SK-N-SH (cell line): ENCODE measurements around the gene SLC24A3. TPM values are rescaled to one million over a fixed set of nuclear protein-coding genes. Genes with fewer than 3 reads are reported as not detected.
A peak's percentile ranks its signal among the peaks of the same experiment; 100 is the strongest.

Experiments
- CTCF ChIA-PET: fragments of 300-600, 350-600 bp; formaldehyde crosslinking; extraction: SDS; loops from one replicate; lab custom pipeline; 2021; lab: Yijun Ruan, JAX
- POLR2A ChIA-PET: fragments of 350-600 bp; sonication (Branson Sonifier 250); formaldehyde crosslinking; extraction: SDS; loops from one replicate; lab custom pipeline; 2020; ENCODE audit warnings: antibody characterized with exemption, inconsistent platforms; lab: Yijun Ruan, JAX
- DNase-seq: peaks from one replicate; pipeline ENCODE4 v3.0.0; 2012
- H2AFZ ChIP-seq: fragments of 200-600 bp; sonication (generic); 2 replicates; pipeline ENCODE4 v1.8.1; 2016; ENCODE audit warnings: antibody characterized with exemption, mild to moderate bottlenecking, low read depth
- H3F3A ChIP-seq: fragments of 200-600 bp; sonication (generic); replicated peaks from 2 replicates; pipeline ENCODE3; 2016; ENCODE audit warnings: antibody characterized with exemption, mild to moderate bottlenecking; ENCODE audit not compliant: insufficient read depth
- H3K27ac ChIP-seq, 2 experiments: fragments of 200-500 bp in 1 of 2; fragments of 200-600 bp in 1 of 2; sonication (Bioruptor generic) in 1 of 2; sonication (generic), shearing (Covaris generic) in 1 of 2; 2 replicates each; pipeline versions ENCODE4 v1.5.1 to v1.6.1; 2014 to 2016; ENCODE audit warnings: low read depth in 2 of 2, inconsistent platforms in 1 of 2, low read length in 1 of 2, mild to moderate bottlenecking in 1 of 2, mixed read lengths in 1 of 2
- H3K27me3 ChIP-seq: fragments of 200-600 bp; sonication (generic), shearing (Covaris generic); 2 replicates; pipeline ENCODE4 v1.6.1; 2016; ENCODE audit warnings: mixed run types; ENCODE audit not compliant: insufficient read depth
- H3K36me3 ChIP-seq, 2 experiments: fragments of 200-500 bp in 1 of 2; fragments of 200-600 bp in 1 of 2; sonication (Bioruptor generic) in 1 of 2; sonication (generic) in 1 of 2; replicated peaks in 1 of 2; 2 replicates each; pipeline versions ENCODE3 to v1.5.1; 2014 to 2016; ENCODE audit warnings: low read length in 1 of 2, mild to moderate bottlenecking in 1 of 2; ENCODE audit not compliant: insufficient read depth in 2 of 2, control insufficient read depth in 1 of 2
- H3K4me1 ChIP-seq, 2 experiments: fragments of 200-500 bp in 1 of 2; fragments of 200-600 bp in 1 of 2; sonication (Bioruptor generic) in 1 of 2; sonication (generic), shearing (Covaris generic) in 1 of 2; 2 replicates each; pipeline versions ENCODE4 v1.5.1 to v1.6.1; 2014 to 2016; ENCODE audit warnings: low read depth in 1 of 2, low read length in 1 of 2, mixed run types in 1 of 2; ENCODE audit not compliant: insufficient read depth in 2 of 2, control insufficient read depth in 1 of 2
- H3K4me2 ChIP-seq: fragments of 200-600 bp; sonication (generic), shearing (Covaris generic); 2 replicates; pipeline ENCODE4 v1.6.1; 2017; ENCODE audit warnings: mixed run types
- H3K4me3 ChIP-seq, 2 experiments: fragments of 200-500 bp in 1 of 2; fragments of 200-600 bp in 1 of 2; sonication (Bioruptor generic) in 1 of 2; sonication (generic), shearing (Covaris generic) in 1 of 2; 2 replicates each; pipeline versions ENCODE4 v1.5.1 to v1.8.1; 2014 to 2016; ENCODE audit warnings: low read depth in 2 of 2, inconsistent platforms in 1 of 2, low read length in 1 of 2, mild to moderate bottlenecking in 1 of 2, mixed read lengths in 1 of 2, moderate library complexity in 1 of 2
- H3K79me2 ChIP-seq: fragments of 200-600 bp; sonication (generic); 2 replicates; pipeline ENCODE4 v1.8.1; 2017; ENCODE audit warnings: mild to moderate bottlenecking; ENCODE audit not compliant: insufficient read depth
- H3K9ac ChIP-seq: fragments of 200-600 bp; sonication (generic); 2 replicates; pipeline ENCODE4 v1.6.1; 2017; ENCODE audit warnings: mixed run types
- H3K9me2 ChIP-seq: fragments of 200-600 bp; sonication (generic); 2 replicates; pipeline ENCODE4 v1.6.1; 2017; ENCODE audit warnings: mixed run types
- H3K9me3 ChIP-seq: fragments of 200-600 bp; sonication (generic); 2 replicates; pipeline ENCODE4 v1.6.1; 2017; ENCODE audit warnings: mixed run types, mild to moderate bottlenecking, moderate library complexity
- H4K20me1 ChIP-seq: fragments of 200-600 bp; sonication (generic); 2 replicates; pipeline ENCODE4 v1.6.1; 2017; ENCODE audit warnings: mild to moderate bottlenecking, mixed run types; ENCODE audit not compliant: insufficient read depth
- CHD2 ChIP-seq: fragments of 150-350 bp; IDR thresholded peaks from 2 replicates; pipeline ENCODE4 v1.6.1; 2018; ENCODE audit warnings: low read length; ENCODE audit not compliant: partially characterized antibody
- FOSL2 ChIP-seq: IDR thresholded peaks from 2 replicates; pipeline ENCODE4 v1.4.0; 2012; ENCODE audit warnings: low read depth, mild to moderate bottlenecking, moderate library complexity, borderline replicate concordance
- FOXJ3 ChIP-seq: sonication (generic); formaldehyde crosslinking; IDR thresholded peaks from 2 replicates; pipeline ENCODE4 v1.5.1; 2020; ENCODE audit warnings: mild to moderate bottlenecking, missing genetic modification reagents
- FOXM1 ChIP-seq: IDR thresholded peaks from 2 replicates; pipeline ENCODE4 v1.4.0; 2012; ENCODE audit warnings: low read depth, mild to moderate bottlenecking
- GABPA ChIP-seq: IDR thresholded peaks from 2 replicates; pipeline ENCODE4 v1.4.0; 2012; ENCODE audit warnings: low read depth, mild to moderate bottlenecking
- GATA2 ChIP-seq: sonication (generic); formaldehyde crosslinking; IDR thresholded peaks from 2 replicates; pipeline ENCODE4 v1.5.0; 2020; ENCODE audit warnings: mild to moderate bottlenecking, missing genetic modification reagents
- JUND ChIP-seq: IDR thresholded peaks from 2 replicates; pipeline ENCODE4 v1.4.0; 2012
- MEF2A ChIP-seq: IDR thresholded peaks from 2 replicates; pipeline ENCODE4 v1.4.0; 2012; ENCODE audit warnings: low read depth, borderline replicate concordance
- NFIC ChIP-seq: IDR thresholded peaks from 2 replicates; pipeline ENCODE4 v1.4.0; 2012; ENCODE audit warnings: borderline replicate concordance
- NRF1 ChIP-seq: IDR thresholded peaks from 2 replicates; pipeline ENCODE4 v1.6.1; 2012; ENCODE audit warnings: low read depth, mild to moderate bottlenecking, low read length
- RCOR1 ChIP-seq: fragments of 150-350 bp; IDR thresholded peaks from 2 replicates; pipeline ENCODE4 v1.6.1; 2017; ENCODE audit warnings: antibody characterized with exemption, low read length
- RXRA ChIP-seq: IDR thresholded peaks from 2 replicates; pipeline ENCODE4 v1.4.0; 2012; ENCODE audit warnings: low read depth, mild to moderate bottlenecking, borderline replicate concordance
- SIN3A ChIP-seq: IDR thresholded peaks from 2 replicates; pipeline ENCODE4 v1.6.1; 2012; ENCODE audit warnings: low read depth, mild to moderate bottlenecking, low read length, moderate library complexity, borderline replicate concordance
- YY1 ChIP-seq: IDR thresholded peaks from 2 replicates; pipeline ENCODE4 v1.4.0; 2012; ENCODE audit warnings: low read depth, mild to moderate bottlenecking
- WGBS: methylation state at CpG from one replicate; pipeline ENCODE4 v1.1.6; 2017; ENCODE audit warnings: low lambda C conversion rate; 5-methylcytosine and 5-hydroxymethylcytosine counted together
- polyA plus RNA-seq, 3 experiments: library from polyadenylated mRNA; depleted of rRNA; stranded (reverse); fragments of >200 nt; gene quantifications; 2 replicates each; pipeline ENCODE4 v1.2.3, GENCODE V29; 2012
- TF ChIP-seq, protein P1 (sequence below): IDR thresholded peaks from 2 replicates; pipeline ENCODE4; 2012
- TF ChIP-seq, protein P2 (sequence below): IDR thresholded peaks from 2 replicates; pipeline ENCODE4 v1.4.0; 2012; ENCODE audit warnings: low read depth, borderline replicate concordance
- TF ChIP-seq, protein P3 (sequence below): IDR thresholded peaks from 2 replicates; pipeline ENCODE4 v1.4.0; 2012; ENCODE audit warnings: low read depth, borderline replicate concordance
- TF ChIP-seq, protein P4 (sequence below): IDR thresholded peaks from 2 replicates; pipeline ENCODE4 v1.6.1; 2012; ENCODE audit warnings: mild to moderate bottlenecking, low read depth, low read length, moderate library complexity

SLC24A3 gene
- polyA plus RNA-seq, 1 of the 3 experiments (the other 2 are of a cell fraction), result not detected

DNA sequence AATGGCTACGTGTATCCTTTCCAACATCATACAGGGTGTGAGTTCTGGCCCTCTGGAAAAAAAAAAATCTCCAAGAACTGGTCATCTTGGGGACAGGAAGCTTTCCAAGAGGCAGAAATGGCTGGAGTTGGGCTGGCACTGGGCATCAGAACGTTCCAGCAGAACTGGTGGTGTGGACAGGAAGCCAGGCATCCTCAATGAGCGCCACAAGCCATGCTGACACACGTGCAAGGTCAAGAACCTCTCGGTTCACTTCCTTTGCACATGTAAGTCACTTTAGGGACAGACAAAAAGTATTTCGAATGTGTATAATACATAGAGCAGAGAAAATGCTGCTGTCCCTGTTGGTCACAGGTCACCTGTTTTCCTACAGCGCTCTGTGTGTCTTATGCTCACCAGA lies 518.3 kb downstream of the SLC24A3 start:
- H3K27me3 ChIP-seq, result no peaks in the 10 kb centered on the region
- no peak overlapping the region for H3K4me3 ChIP-seq
- peaks cover 7 to 10% of the 10 kb centered on the region in 2 experiments; a peak in 3 of 4 replicates for H3K4me1 ChIP-seq
- no peak overlapping the region for H3K27ac ChIP-seq
- no peak for TF ChIP-seq YY1
- TF ChIP-seq FOXM1, result no peak
- TF ChIP-seq, protein P1, sequence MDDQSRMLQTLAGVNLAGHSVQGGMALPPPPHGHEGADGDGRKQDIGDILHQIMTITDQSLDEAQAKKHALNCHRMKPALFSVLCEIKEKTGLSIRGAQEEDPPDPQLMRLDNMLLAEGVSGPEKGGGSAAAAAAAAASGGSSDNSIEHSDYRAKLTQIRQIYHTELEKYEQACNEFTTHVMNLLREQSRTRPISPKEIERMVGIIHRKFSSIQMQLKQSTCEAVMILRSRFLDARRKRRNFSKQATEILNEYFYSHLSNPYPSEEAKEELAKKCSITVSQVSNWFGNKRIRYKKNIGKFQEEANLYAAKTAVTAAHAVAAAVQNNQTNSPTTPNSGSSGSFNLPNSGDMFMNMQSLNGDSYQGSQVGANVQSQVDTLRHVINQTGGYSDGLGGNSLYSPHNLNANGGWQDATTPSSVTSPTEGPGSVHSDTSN, result no peak
- TF ChIP-seq MEF2A, result no peak
- TF ChIP-seq, protein P2, sequence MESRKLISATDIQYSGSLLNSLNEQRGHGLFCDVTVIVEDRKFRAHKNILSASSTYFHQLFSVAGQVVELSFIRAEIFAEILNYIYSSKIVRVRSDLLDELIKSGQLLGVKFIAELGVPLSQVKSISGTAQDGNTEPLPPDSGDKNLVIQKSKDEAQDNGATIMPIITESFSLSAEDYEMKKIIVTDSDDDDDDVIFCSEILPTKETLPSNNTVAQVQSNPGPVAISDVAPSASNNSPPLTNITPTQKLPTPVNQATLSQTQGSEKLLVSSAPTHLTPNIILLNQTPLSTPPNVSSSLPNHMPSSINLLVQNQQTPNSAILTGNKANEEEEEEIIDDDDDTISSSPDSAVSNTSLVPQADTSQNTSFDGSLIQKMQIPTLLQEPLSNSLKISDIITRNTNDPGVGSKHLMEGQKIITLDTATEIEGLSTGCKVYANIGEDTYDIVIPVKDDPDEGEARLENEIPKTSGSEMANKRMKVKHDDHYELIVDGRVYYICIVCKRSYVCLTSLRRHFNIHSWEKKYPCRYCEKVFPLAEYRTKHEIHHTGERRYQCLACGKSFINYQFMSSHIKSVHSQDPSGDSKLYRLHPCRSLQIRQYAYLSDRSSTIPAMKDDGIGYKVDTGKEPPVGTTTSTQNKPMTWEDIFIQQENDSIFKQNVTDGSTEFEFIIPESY, result no peak
- TF ChIP-seq, protein P3, sequence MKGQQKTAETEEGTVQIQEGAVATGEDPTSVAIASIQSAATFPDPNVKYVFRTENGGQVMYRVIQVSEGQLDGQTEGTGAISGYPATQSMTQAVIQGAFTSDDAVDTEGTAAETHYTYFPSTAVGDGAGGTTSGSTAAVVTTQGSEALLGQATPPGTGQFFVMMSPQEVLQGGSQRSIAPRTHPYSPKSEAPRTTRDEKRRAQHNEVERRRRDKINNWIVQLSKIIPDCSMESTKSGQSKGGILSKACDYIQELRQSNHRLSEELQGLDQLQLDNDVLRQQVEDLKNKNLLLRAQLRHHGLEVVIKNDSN, result no peak
- no peak for TF ChIP-seq NRF1
- TF ChIP-seq, all 33 proteins: peak for 0
- Histone ChIP-seq H3K9ac (no peak overlapping the region), H3K9me3 (no peaks in the 10 kb centered on the region), H3K36me3 (no peaks in the 10 kb centered on the region), H3K9me2 (no peaks in the 10 kb centered on the region), H3K4me2 (no peak overlapping the region), H2AFZ (no peak overlapping the region), H3F3A (peaks cover 6% of the 10 kb centered on the region), H3K79me2 (no peaks in the 10 kb centered on the region), H4K20me1 (no peaks in the 10 kb centered on the region)
- DNase-seq, result no peak
- whole genome bisulfite sequencing, result 87% methylated on average over 7 of the region's 7 CpGs
- CTCF ChIA-PET, result interaction anchor here (1.6 kb wide), 1 partner anchor 8 kb away, joined by 3 read pairs; no protein-coding TSS in a partner anchor
- POLR2A ChIA-PET, result no interaction called here

DNA sequence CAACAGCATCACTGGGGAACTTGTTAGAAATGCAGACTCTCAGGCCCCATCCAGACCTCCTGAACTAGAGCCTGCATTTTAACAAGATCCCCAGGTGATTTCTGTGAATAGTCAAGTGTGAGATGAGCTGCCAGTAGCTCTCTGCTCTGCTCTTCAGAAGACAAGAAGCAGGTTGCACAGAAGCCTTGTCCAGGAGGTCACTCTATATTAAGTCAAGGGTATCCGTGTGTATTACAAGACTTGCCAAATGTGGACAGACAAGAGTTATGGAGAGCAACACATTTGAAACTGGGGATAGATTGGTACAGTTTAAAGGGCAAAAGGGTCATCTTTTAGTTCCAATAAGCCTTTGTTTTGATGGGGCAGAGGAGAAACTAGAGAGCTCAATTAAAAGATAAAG lies 522.4 kb downstream of the SLC24A3 start:
- ChIA-PET CTCF (interaction anchor here (1.0 kb wide), 1 partner anchor 94 kb away, joined by 3 read pairs; no protein-coding TSS in a partner anchor), POLR2A (no interaction called here)
- 93% methylated on average over 1 of the region's 1 CpG for WGBS
- H3K4me3 ChIP-seq, result no peak overlapping the region
- H4K20me1 ChIP-seq, result no peaks in the 10 kb centered on the region
- H3K9ac ChIP-seq, result no peak overlapping the region
- no peaks in the 10 kb centered on the region for H3K36me3 ChIP-seq
- H3K27me3 ChIP-seq, result no peaks in the 10 kb centered on the region
- H3K79me2 ChIP-seq, result no peaks in the 10 kb centered on the region
- H2AFZ ChIP-seq, result peak overlapping the region; percentile 94
- peaks cover 5% of the 10 kb centered on the region for H3F3A ChIP-seq
- H3K27ac ChIP-seq, result peak overlapping the region in 1 of 2 experiments; percentile 52; a peak in 1 of 4 replicates
- no peaks in the 10 kb centered on the region for H3K9me2 ChIP-seq
- peak overlapping the region; percentile 42; the same call in 1 of the 2 replicates for H3K4me2 ChIP-seq
- H3K4me1 ChIP-seq, result peaks cover 7 to 25% of the 10 kb centered on the region in 2 experiments
- H3K9me3 ChIP-seq, result no peaks in the 10 kb centered on the region
- no peak for DNase-seq
- TF ChIP-seq MEF2A (no peak), FOSL2 (no peak), RXRA (no peak), RCOR1 (no peak), NFIC (no peak), GATA2 (CRISPR knock-in tag) (no peak), JUND (no peak), FOXJ3 (no peak), SIN3A (no peak), GABPA (no peak), FOXM1 (no peak), CHD2 (no peak), NRF1 (no peak)
- TF ChIP-seq, protein P2, result no peak
- TF ChIP-seq, protein P4, sequence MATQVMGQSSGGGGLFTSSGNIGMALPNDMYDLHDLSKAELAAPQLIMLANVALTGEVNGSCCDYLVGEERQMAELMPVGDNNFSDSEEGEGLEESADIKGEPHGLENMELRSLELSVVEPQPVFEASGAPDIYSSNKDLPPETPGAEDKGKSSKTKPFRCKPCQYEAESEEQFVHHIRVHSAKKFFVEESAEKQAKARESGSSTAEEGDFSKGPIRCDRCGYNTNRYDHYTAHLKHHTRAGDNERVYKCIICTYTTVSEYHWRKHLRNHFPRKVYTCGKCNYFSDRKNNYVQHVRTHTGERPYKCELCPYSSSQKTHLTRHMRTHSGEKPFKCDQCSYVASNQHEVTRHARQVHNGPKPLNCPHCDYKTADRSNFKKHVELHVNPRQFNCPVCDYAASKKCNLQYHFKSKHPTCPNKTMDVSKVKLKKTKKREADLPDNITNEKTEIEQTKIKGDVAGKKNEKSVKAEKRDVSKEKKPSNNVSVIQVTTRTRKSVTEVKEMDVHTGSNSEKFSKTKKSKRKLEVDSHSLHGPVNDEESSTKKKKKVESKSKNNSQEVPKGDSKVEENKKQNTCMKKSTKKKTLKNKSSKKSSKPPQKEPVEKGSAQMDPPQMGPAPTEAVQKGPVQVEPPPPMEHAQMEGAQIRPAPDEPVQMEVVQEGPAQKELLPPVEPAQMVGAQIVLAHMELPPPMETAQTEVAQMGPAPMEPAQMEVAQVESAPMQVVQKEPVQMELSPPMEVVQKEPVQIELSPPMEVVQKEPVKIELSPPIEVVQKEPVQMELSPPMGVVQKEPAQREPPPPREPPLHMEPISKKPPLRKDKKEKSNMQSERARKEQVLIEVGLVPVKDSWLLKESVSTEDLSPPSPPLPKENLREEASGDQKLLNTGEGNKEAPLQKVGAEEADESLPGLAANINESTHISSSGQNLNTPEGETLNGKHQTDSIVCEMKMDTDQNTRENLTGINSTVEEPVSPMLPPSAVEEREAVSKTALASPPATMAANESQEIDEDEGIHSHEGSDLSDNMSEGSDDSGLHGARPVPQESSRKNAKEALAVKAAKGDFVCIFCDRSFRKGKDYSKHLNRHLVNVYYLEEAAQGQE, result no peak
